ENCODE measurements around the gene SV2B.

- TF ChIP-seq CTCF (IDR thresholded peaks at IDR 0.05), result no peak
- no peak for TF ChIP-seq POLR2A (IDR thresholded peaks at IDR 0.05)
Measured at GRCh38 chr15:91318516-91318915, 218.5 kb downstream of the SV2B start.

All from adrenal gland (tissue), 5 donors.